Uterus (tissue), 4 donors: ENCODE data around the gene ZNF786. TPM values are rescaled to one million over a fixed set of nuclear protein-coding genes. Genes with fewer than 3 reads are reported as not detected.
A peak's percentile ranks its signal among the peaks of the same experiment; 100 is the strongest.
"Not testable (repeated sequence)": the region's sequence is repeated elsewhere in the genome, so short reads cannot be mapped to it uniquely, and the experiment has no call there.

Source experiments
- DNase-seq, 2 donors: peaks; one replicate each; pipeline ENCODE4 v3.0.0-alpha.2; 2019 to 2020
- H3K27ac ChIP-seq, 2 donors: fragments of 200-600 bp; sonication (generic); 1 replicate in 1 of 2; 2 replicates in 1 of 2; pipeline ENCODE4 v1.5.1; 2016 to 2018
- H3K27me3 ChIP-seq, 2 donors: fragments of 200-600 bp; sonication (generic); one replicate each; pipeline ENCODE4 v1.5.1; 2018 to 2019; ENCODE audit warnings: control low read depth in 1 of 2
- H3K36me3 ChIP-seq, 2 donors: fragments of 200-600 bp; sonication (generic); one replicate each; pipeline ENCODE4 v1.5.1; 2019; ENCODE audit warnings: control low read depth in 1 of 2
- H3K4me1 ChIP-seq, 2 donors: fragments of 200-600 bp; sonication (generic); one replicate each; pipeline ENCODE4 v1.5.1; 2018 to 2019; ENCODE audit warnings: control low read depth in 1 of 2
- H3K4me3 ChIP-seq, 2 donors: fragments of 200-600 bp; sonication (generic); 1 replicate in 1 of 2; 2 replicates in 1 of 2; pipeline ENCODE4 v1.5.1; 2018 to 2019; ENCODE audit warnings: mild to moderate bottlenecking in 1 of 2
- H3K9me3 ChIP-seq, 2 donors: fragments of 200-600 bp; sonication (generic); one replicate each; pipeline ENCODE4 v1.5.1; 2019; ENCODE audit warnings: control low read depth in 1 of 2
- CTCF ChIP-seq, 4 experiments: fragments of 200-600 bp in 2 of 4; fragments of 450-650 bp in 2 of 4; sonication (generic) in 2 of 4; IDR thresholded peaks; one replicate each; pipeline ENCODE4 v1.5.1; 2016 to 2019; ENCODE audit warnings: antibody characterized with exemption in 4 of 4, mild to moderate bottlenecking in 2 of 4, moderate library complexity in 1 of 4
- POLR2A ChIP-seq, 2 donors: fragments of 450-650 bp; IDR thresholded peaks; one replicate each; pipeline ENCODE4 v1.6.1; 2016; ENCODE audit warnings: antibody characterized with exemption in 2 of 2, mild to moderate bottlenecking in 1 of 2, moderate library complexity in 1 of 2
- intact Hi-C: fragments of 100-400 bp; cut with DNase I; formaldehyde crosslinking; loops from one replicate; pipeline ENCODE4 v1.15.1; 2023; ENCODE audit warnings: low total_unique reads
- total RNA-seq, 4 donors: library from RNA; depleted of rRNA in 3 of 4; stranded (reverse); fragments of >200 nt in 3 of 4; gene quantifications; one replicate each; pipeline versions ENCODE4 v1.1.0 to v1.2.4, GENCODE V29; 2014 to 2023
- donor health status: DM: yes; HTN: yes; CAD: no.

ZNF786 gene
- total RNA-seq, 4 donors from 2014 or later, result 3.6 to 13.7 (median 9.7) TPM

- H3K27ac ChIP-seq, result no peak overlapping the region
- no peak for TF ChIP-seq CTCF (IDR thresholded peaks at IDR 0.05)
- TF ChIP-seq POLR2A (IDR thresholded peaks at IDR 0.05), result no peak
- no peaks in the 10 kb centered on the region for H3K9me3 ChIP-seq
- H3K36me3 ChIP-seq, result no peaks in the 10 kb centered on the region
- no peak overlapping the region for H3K4me3 ChIP-seq
- intact Hi-C loops, result loop anchor here (10.0 kb wide), 1 partner anchor 94 kb away; no protein-coding TSS in a partner anchor
- no peak for DNase-seq
- no peaks in the 10 kb centered on the region for H3K4me1 ChIP-seq
- no peaks in the 10 kb centered on the region for H3K27me3 ChIP-seq
Observed at GRCh38 chr7:149099058-149099457, 8.5 kb upstream of the ZNF786 start.

- Histone ChIP-seq H3K4me3 (no peak overlapping the region), H3K4me1 (no peaks in the 10 kb centered on the region), H3K27ac (no peak overlapping the region), H3K27me3 (no peaks in the 10 kb centered on the region), H3K9me3 (no peaks in the 10 kb centered on the region), H3K36me3 (no peaks in the 10 kb centered on the region)
- intact Hi-C loops, result loop anchor here (10.0 kb wide), 1 partner anchor 92 kb away; no protein-coding TSS in a partner anchor
- no peak for TF ChIP-seq CTCF (IDR thresholded peaks at IDR 0.05)
- TF ChIP-seq POLR2A (IDR thresholded peaks at IDR 0.05), result no peak
- no peak for DNase-seq
Observed at GRCh38 chr7:149097088-149097487, 6.6 kb upstream of the ZNF786 start.

DNA sequence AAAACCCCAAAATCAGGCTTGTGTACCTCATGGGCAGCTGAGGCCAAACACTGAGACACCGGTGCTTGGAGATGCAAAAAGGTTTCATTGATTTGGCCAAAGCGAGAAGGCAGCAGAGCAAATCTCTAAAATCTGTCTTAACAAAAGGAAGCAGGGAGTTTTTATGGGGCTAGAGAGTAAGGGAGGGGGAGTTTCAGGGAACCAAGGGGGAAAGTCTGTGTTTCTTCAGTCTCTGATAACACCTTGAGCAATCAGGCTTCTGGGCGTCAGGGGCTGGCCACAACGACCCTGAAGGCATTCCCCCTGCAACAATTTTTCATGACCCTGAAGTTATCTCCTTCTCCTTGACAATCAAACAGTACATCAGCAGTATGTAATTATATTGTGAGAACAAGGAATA lies 2.7 kb upstream of the ZNF786 start:
- TF ChIP-seq CTCF (IDR thresholded peaks at IDR 0.05) (no peak), POLR2A (IDR thresholded peaks at IDR 0.05) (no peak)
- Histone ChIP-seq H3K4me1 (no peaks in the 10 kb centered on the region), H3K4me3 (no peak overlapping the region), H3K36me3 (no peaks in the 10 kb centered on the region), H3K9me3 (no peaks in the 10 kb centered on the region), H3K27me3 (no peaks in the 10 kb centered on the region), H3K27ac (no peak overlapping the region)
- DNase-seq, result no peak
- intact Hi-C loops, result loop anchor here (10.0 kb wide), 1 partner anchor 88 kb away; no protein-coding TSS in a partner anchor

DNA sequence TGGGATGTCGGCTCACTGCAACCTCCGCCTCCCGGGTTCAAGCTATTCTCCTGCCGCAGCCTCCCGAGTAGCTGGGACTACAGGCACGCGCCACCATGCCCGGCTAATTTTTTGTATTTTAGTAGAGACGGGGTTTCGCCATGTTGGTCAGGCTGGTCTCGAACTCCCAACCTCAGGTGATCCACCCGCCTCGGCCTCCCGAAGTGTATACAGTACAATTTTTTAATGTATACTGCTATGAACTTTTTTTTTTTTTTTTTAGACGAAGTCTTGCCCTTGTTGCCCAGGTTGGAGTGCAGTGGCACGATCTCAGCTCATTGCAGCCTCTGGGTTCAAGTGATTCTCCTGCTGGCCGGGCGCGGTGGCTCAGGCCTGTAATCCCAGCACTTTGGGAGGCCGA lies 1.7 kb upstream of the ZNF786 start:
- H3K4me3 ChIP-seq, H3K36me3 ChIP-seq, H3K9me3 ChIP-seq, H3K4me1 ChIP-seq, DNase-seq, H3K27me3 ChIP-seq: not testable (repeated sequence)
- H3K27ac ChIP-seq, result peak overlapping the region; percentile 96 to 98
- intact Hi-C loops, result loop anchor here (10.0 kb wide), 1 partner anchor 87 kb away; no protein-coding TSS in a partner anchor

GRCh38 chr7:149087376-149087775 lies 3.1 kb downstream of the ZNF786 start:
- intact Hi-C loops, result no loop called here
- TF ChIP-seq POLR2A (IDR thresholded peaks at IDR 0.05) (no peak), CTCF (IDR thresholded peaks at IDR 0.05) (no peak)
- Histone ChIP-seq H3K36me3 (no peaks in the 10 kb centered on the region), H3K4me1 (no peaks in the 10 kb centered on the region), H3K27me3 (no peaks in the 10 kb centered on the region), H3K27ac (no peak overlapping the region), H3K4me3 (no peak overlapping the region), H3K9me3 (no peaks in the 10 kb centered on the region)
- no peak for DNase-seq

GRCh38 chr7:149085866-149086265 lies 4.7 kb downstream of the ZNF786 start:
- H3K4me1 ChIP-seq, result no peaks in the 10 kb centered on the region
- H3K36me3 ChIP-seq, result no peaks in the 10 kb centered on the region
- intact Hi-C loops, result no loop called here
- no peak overlapping the region for H3K27ac ChIP-seq
- no peak for DNase-seq
- H3K4me3 ChIP-seq, result no peak overlapping the region
- no peaks in the 10 kb centered on the region for H3K27me3 ChIP-seq
- no peak for TF ChIP-seq CTCF (IDR thresholded peaks at IDR 0.05)
- TF ChIP-seq POLR2A (IDR thresholded peaks at IDR 0.05), result no peak
- no peaks in the 10 kb centered on the region for H3K9me3 ChIP-seq
